T-helper 2 cell treated with Interferon-gamma antibody and Interleukin-4, amounts not matched to agents 5 μg/mL and 100 μg/mL, for 36 hours (primary cell): Measurements from ENCODE around the gene GRIA1.

Experiments
- DNase-seq: peaks from one replicate; pipeline ENCODE4 v3.0.0; 2021; ENCODE audit warnings: low spot score
- H3K27ac Mint-ChIP-seq: one replicate; pipeline ENCODE4 v1.8.0; 2021; ENCODE audit warnings: mild to moderate bottlenecking, mixed read lengths
- H3K27me3 Mint-ChIP-seq: one replicate; pipeline ENCODE4 v1.8.0; 2021; ENCODE audit warnings: low read depth, mixed read lengths
- H3K36me3 Mint-ChIP-seq: one replicate; pipeline ENCODE4 v1.8.0; 2021; ENCODE audit warnings: low read depth, mixed read lengths
- H3K4me1 Mint-ChIP-seq: one replicate; pipeline ENCODE4 v1.8.0; 2021; ENCODE audit warnings: low read depth, mixed read lengths
- H3K4me3 Mint-ChIP-seq: one replicate; pipeline ENCODE4 v1.8.0; 2022; ENCODE audit warnings: mild to moderate bottlenecking, moderate library complexity, mixed read lengths
- H3K9me3 Mint-ChIP-seq: one replicate; pipeline ENCODE4 v1.8.0; 2021; ENCODE audit warnings: mixed read lengths

The GRIA1 gene

GRCh38 chr5:153516504-153517240, 26.2 kb downstream of the GRIA1 start:
- no peaks in the 10 kb centered on the region for H3K27me3 Mint-ChIP-seq
- no peak overlapping the region for H3K27ac Mint-ChIP-seq
- H3K9me3 Mint-ChIP-seq: no peaks in the 10 kb centered on the region
- H3K4me3 Mint-ChIP-seq: no peak overlapping the region
- H3K4me1 Mint-ChIP-seq: no peaks in the 10 kb centered on the region
- no peaks in the 10 kb centered on the region for H3K36me3 Mint-ChIP-seq
- no peak for DNase-seq

DNA sequence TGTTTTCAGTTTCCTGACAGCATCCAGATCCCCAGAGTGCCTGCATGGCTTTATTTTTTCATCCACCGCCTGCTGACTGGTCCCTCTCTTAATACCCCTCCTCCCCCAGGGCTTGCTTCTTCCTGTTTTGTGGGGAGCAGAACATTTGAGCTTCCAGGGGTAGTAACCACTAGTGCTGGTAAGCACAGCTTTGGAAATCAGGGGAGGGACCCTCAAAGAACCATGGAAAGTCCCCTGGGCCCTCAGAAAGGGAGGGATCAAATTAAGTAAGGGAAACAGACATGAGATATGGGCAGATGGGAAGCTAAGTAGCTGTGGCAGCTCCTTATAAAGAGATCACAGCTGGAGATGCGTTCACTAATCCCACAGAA, 26.8 kb downstream of the GRIA1 start:
- DNase-seq: no peak
- Mint-ChIP-seq H3K27ac (no peak overlapping the region), H3K27me3 (no peaks in the 10 kb centered on the region), H3K4me1 (no peaks in the 10 kb centered on the region), H3K9me3 (no peaks in the 10 kb centered on the region), H3K4me3 (no peak overlapping the region), H3K36me3 (no peaks in the 10 kb centered on the region)

DNA sequence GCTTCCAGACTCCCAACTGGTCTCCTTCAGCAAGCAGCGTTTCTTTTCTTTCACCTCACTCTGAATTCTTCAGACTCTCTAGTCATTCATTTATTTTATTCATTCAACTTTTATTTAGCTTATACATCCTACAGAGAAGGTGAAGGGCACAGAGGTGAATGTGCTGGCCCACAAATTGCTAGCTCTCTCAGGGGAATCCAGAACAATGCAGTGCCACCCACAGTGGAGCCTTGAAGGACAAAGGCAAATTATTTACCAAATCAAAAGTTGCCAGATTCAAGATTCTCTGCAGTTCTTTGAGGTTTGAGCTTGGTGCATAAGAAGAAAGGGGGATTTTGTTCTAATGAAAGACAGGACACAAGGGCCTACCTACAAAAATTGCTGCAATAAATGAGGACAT, 29.7 kb downstream of the GRIA1 start:
- no peaks in the 10 kb centered on the region for H3K4me1 Mint-ChIP-seq
- H3K4me3 Mint-ChIP-seq: no peak overlapping the region
- no peaks in the 10 kb centered on the region for H3K36me3 Mint-ChIP-seq
- H3K27ac Mint-ChIP-seq: no peak overlapping the region
- no peaks in the 10 kb centered on the region for H3K27me3 Mint-ChIP-seq
- DNase-seq: no peak
- no peaks in the 10 kb centered on the region for H3K9me3 Mint-ChIP-seq

DNA sequence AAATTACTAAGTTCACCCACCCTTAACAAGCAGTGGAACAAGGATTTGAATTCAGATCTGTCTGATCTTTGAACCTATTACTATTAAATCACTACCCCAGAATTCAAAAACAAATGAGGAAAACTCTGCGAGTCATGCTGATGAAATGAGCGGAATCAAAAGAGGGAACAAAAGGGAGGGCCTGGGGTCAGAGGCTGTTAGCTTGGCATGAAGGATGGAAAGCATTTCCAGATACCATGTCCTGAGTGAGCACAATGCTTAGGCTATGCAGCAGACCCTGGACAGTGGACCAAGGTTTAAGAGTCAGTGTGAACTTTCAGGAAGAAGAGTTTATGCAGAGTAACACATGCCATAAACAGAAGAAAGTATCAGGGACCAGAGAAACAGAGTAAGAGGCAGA, 30.5 kb downstream of the GRIA1 start:
- H3K27me3 Mint-ChIP-seq: no peaks in the 10 kb centered on the region
- no peak for DNase-seq
- H3K4me1 Mint-ChIP-seq: no peaks in the 10 kb centered on the region
- no peak overlapping the region for H3K4me3 Mint-ChIP-seq
- no peak overlapping the region for H3K27ac Mint-ChIP-seq
- H3K36me3 Mint-ChIP-seq: no peaks in the 10 kb centered on the region
- no peaks in the 10 kb centered on the region for H3K9me3 Mint-ChIP-seq

DNA sequence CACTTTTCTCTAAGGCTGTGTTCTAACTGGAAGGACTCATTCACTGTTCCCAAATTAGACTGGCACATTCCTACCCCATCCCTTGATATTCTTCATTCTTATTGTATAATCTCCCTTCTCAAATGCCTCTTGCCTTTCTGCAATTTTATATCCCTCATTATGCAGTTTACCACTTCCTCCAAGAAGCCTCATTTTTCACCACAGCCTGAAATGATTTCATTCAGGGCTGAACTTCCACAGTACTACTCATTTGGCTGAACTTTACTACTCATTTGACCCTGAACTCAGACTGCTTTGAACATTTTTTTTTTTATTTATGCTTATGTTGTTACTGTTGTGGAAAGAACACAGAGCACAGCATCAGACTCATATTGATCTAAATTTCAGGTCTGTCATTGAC, 32.7 kb downstream of the GRIA1 start:
- no peak for DNase-seq
- H3K27me3 Mint-ChIP-seq: no peaks in the 10 kb centered on the region

GRCh38 chr5:153523831-153524230, 33.4 kb downstream of the GRIA1 start:
- Mint-ChIP-seq H3K4me3 (no peak overlapping the region), H3K4me1 (no peaks in the 10 kb centered on the region), H3K9me3 (no peaks in the 10 kb centered on the region), H3K36me3 (no peaks in the 10 kb centered on the region), H3K27me3 (no peaks in the 10 kb centered on the region), H3K27ac (no peak overlapping the region)
- DNase-seq: no peak

More for the DNA sequence above, 32.7 kb downstream of the GRIA1 start:
- H3K36me3 Mint-ChIP-seq: no peaks in the 10 kb centered on the region
- H3K27ac Mint-ChIP-seq: no peak overlapping the region
- no peaks in the 10 kb centered on the region for H3K4me1 Mint-ChIP-seq
- no peaks in the 10 kb centered on the region for H3K9me3 Mint-ChIP-seq
- no peak overlapping the region for H3K4me3 Mint-ChIP-seq

DNA sequence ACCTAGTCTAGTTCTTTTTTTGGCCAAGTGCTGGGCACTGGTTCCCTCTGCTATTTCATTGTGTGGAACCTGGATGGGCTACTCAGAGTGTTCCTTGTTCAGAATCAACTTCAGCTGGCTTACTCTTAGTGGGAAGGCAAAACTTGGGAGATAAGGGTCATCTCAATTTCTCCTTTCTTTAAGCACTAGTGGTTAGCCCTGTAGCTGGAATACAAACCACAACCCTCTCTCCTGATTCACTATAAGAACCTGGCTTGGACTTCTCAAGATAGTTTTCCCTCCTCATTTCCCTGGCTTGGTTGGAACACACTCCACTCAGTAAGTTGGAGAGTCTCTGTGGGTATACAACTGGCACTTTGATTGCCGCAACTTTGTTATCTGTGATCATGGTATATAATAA, 35.1 kb downstream of the GRIA1 start:
- Mint-ChIP-seq H3K27me3 (no peaks in the 10 kb centered on the region), H3K4me3 (no peak overlapping the region), H3K4me1 (no peaks in the 10 kb centered on the region)

DNA sequence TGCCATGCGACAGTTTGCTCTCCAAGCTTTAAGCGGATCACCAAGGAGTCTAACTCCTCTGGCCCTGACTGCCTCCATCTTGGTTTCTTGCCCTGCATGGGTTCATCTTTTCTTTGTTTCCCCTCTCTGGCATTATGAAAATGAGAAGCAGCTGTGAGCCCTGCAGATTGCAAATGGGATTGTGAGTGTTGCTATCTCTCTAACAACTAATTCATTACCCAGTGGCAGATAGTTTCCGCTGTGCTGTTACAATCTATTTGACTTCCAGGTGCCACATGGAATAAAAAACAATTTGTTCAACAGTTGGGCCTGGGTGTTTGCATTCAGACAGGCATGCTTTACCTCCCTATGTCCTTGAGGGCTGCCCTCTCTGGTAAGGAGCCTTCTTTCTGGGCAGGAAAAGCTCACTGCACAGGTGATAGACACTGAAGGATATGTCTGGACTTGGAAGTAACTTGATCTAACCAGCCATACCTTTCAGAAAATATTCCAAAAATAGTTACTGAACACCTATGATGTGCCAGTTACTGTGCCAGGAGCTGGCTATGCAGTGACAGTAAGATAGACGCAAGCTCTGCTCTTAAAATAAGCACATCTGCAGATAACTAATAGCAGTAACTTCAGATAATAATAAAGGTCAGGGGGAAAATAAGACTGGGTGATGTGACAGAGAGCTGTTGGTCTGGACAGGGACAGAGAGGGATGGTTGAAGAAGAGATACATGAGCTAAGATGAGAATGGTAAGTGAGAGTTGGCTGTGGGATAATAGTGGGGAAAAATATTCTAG, 40.1 kb downstream of the GRIA1 start:
- Mint-ChIP-seq H3K27ac (no peak overlapping the region), H3K4me3 (no peak overlapping the region), H3K4me1 (no peaks in the 10 kb centered on the region), H3K27me3 (no peaks in the 10 kb centered on the region), H3K36me3 (no peaks in the 10 kb centered on the region), H3K9me3 (no peaks in the 10 kb centered on the region)
- no peak for DNase-seq

More for the DNA sequence above, 35.1 kb downstream of the GRIA1 start:
- Mint-ChIP-seq H3K27ac (no peak overlapping the region), H3K36me3 (no peaks in the 10 kb centered on the region), H3K9me3 (no peaks in the 10 kb centered on the region)
- DNase-seq: no peak

DNA sequence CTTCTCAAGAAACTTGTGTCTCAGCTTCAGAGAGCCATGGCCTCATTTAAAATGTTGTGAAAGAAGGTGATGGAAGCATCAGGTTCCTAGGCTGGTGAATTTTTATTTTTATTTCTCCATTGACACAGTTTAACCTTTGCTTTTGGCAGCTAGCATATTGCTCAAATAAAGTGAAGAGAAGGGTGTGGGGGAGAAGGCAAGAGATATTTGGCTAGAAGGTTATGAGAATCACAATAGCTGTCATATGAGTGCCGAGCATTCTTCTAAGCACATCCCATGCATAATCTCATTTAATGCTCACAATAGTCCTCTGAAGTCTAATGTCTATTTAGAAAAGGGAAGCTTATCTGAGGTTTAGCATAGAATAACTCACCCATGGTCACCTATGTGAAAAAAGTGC, 43.1 kb downstream of the GRIA1 start:
- no peaks in the 10 kb centered on the region for H3K27me3 Mint-ChIP-seq
- H3K27ac Mint-ChIP-seq: no peak overlapping the region
- H3K36me3 Mint-ChIP-seq: no peaks in the 10 kb centered on the region
- DNase-seq: no peak
- H3K9me3 Mint-ChIP-seq: no peaks in the 10 kb centered on the region
- H3K4me1 Mint-ChIP-seq: no peaks in the 10 kb centered on the region
- H3K4me3 Mint-ChIP-seq: no peak overlapping the region

- H3K27me3 Mint-ChIP-seq: no peaks in the 10 kb centered on the region
- no peak overlapping the region for H3K4me3 Mint-ChIP-seq
- no peak for DNase-seq
- H3K4me1 Mint-ChIP-seq: no peaks in the 10 kb centered on the region
- H3K36me3 Mint-ChIP-seq: no peaks in the 10 kb centered on the region
- no peaks in the 10 kb centered on the region for H3K9me3 Mint-ChIP-seq
- no peak overlapping the region for H3K27ac Mint-ChIP-seq
Observed at GRCh38 chr5:153534102-153534501, 43.6 kb downstream of the GRIA1 start.

- Mint-ChIP-seq H3K27ac (no peak overlapping the region), H3K4me3 (no peak overlapping the region), H3K9me3 (no peaks in the 10 kb centered on the region), H3K4me1 (no peaks in the 10 kb centered on the region), H3K27me3 (no peaks in the 10 kb centered on the region), H3K36me3 (no peaks in the 10 kb centered on the region)
- DNase-seq: no peak
Observed at GRCh38 chr5:153537207-153537606, 46.7 kb downstream of the GRIA1 start.

- Mint-ChIP-seq H3K36me3 (no peaks in the 10 kb centered on the region), H3K27ac (no peak overlapping the region), H3K4me1 (no peaks in the 10 kb centered on the region), H3K27me3 (no peaks in the 10 kb centered on the region), H3K4me3 (no peak overlapping the region), H3K9me3 (no peaks in the 10 kb centered on the region)
- DNase-seq: no peak
Observed at GRCh38 chr5:153539983-153540382, 49.5 kb downstream of the GRIA1 start.

- Mint-ChIP-seq H3K36me3 (no peaks in the 10 kb centered on the region), H3K4me1 (no peaks in the 10 kb centered on the region), H3K27ac (no peak overlapping the region), H3K27me3 (no peaks in the 10 kb centered on the region), H3K9me3 (no peaks in the 10 kb centered on the region), H3K4me3 (no peak overlapping the region)
- DNase-seq: no peak
Observed at GRCh38 chr5:153542536-153542935, 52.1 kb downstream of the GRIA1 start.

DNA sequence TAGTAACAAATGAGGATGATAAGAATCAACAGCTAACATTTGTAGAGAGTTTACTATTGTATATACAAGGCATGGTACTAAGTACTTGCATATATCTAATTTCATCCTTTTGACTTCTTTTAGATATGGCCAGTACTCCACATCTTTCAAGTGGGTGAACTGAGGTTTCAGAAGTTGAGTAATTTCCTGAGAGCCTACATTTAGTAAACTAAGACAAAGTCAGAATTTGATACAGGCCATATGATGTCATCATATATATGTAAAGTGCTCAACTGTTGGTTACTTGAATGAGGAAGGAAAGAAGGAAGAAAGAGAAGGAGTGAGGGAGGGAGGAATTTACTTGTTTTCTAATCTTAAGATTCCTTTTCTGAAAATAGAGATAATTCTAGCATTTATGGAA, 52.8 kb downstream of the GRIA1 start:
- Mint-ChIP-seq H3K4me3 (no peak overlapping the region), H3K4me1 (no peaks in the 10 kb centered on the region), H3K9me3 (no peaks in the 10 kb centered on the region), H3K27me3 (no peaks in the 10 kb centered on the region), H3K36me3 (no peaks in the 10 kb centered on the region), H3K27ac (no peak overlapping the region)
- no peak for DNase-seq
